Measurements from ENCODE around the gene GLOD4.

DNA sequence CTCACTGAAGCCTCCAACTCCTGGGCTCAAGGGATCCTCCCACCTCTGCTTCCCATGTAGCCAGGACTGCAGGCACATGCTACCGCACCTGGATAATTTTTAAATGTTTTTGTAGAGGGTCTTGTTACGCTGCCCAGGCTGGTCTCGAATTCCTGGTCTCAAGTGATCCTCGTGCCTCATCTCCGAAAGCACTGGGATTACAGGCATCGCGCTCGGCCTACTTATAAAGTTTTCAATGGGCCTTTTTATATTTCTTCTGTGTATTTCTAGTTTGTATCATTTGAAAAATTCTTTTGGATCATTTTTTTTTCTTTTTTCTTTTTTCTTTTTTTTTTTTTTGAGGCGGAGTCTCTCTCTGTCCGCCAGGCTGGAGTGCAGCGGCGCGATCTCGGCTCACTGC is 57.0 kb downstream of the GLOD4 start:
- TF ChIP-seq, protein P1, sequence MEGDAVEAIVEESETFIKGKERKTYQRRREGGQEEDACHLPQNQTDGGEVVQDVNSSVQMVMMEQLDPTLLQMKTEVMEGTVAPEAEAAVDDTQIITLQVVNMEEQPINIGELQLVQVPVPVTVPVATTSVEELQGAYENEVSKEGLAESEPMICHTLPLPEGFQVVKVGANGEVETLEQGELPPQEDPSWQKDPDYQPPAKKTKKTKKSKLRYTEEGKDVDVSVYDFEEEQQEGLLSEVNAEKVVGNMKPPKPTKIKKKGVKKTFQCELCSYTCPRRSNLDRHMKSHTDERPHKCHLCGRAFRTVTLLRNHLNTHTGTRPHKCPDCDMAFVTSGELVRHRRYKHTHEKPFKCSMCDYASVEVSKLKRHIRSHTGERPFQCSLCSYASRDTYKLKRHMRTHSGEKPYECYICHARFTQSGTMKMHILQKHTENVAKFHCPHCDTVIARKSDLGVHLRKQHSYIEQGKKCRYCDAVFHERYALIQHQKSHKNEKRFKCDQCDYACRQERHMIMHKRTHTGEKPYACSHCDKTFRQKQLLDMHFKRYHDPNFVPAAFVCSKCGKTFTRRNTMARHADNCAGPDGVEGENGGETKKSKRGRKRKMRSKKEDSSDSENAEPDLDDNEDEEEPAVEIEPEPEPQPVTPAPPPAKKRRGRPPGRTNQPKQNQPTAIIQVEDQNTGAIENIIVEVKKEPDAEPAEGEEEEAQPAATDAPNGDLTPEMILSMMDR (conservative IDR thresholded peaks at IDR 0.05 in 1 of 2, IDR thresholded peaks at IDR 0.05 in 1 of 2; ENCODE audit: extremely low read depth in 1 of 2, insufficient read depth in 1 of 2, low read depth in 1 of 2, low read length in 2 of 2), result no peak
- TF ChIP-seq EZH2 (IDR thresholded peaks at IDR 0.05; ENCODE audit: borderline replicate concordance, low read length), result no peak
